B cell (primary cell): ENCODE measurements around the gene PTPRG. TPM values are rescaled to one million over a fixed set of nuclear protein-coding genes. Genes with fewer than 3 reads are reported as not detected.

Source experiments
- ATAC-seq: fragments of 200-7000 bp; cut with Tn5 transposase; one replicate; pipeline ENCODE4 v1.10.0; 2021; ENCODE audit warnings: low read depth, mild to moderate bottlenecking, moderate number of reproducible peaks, moderate library complexity
- CTCF ChIA-PET: fragments of 350-600 bp; sonication (Branson Sonifier 250); formaldehyde crosslinking; loops from one replicate; lab custom pipeline; 2021; ENCODE audit warnings: antibody characterized with exemption, inconsistent platforms; lab: Charles Lee
- POLR2A ChIA-PET: fragments of 350-600 bp; sonication (Branson Sonifier 250); formaldehyde crosslinking; loops from one replicate; lab custom pipeline; 2021; ENCODE audit warnings: antibody characterized with exemption; lab: Charles Lee
- DNase-seq: peaks from one replicate; pipeline ENCODE4 v3.0.0; 2013
- H2AFZ ChIP-seq: 2 replicates; pipeline ENCODE4 v1.6.1; 2012; ENCODE audit warnings: mild to moderate bottlenecking, low read depth, low read length; ENCODE audit not compliant: insufficient read depth, poor library complexity, severe bottlenecking
- H3K27ac ChIP-seq, 2 donors: 1 replicate in 1 of 2; 2 replicates in 1 of 2; pipeline ENCODE4 v1.5.1; 2012 to 2013; ENCODE audit warnings: low read length in 2 of 2, mild to moderate bottlenecking in 2 of 2, moderate library complexity in 1 of 2
- H3K27me3 ChIP-seq, 4 experiments: fragments of 200-600 bp in 1 of 4; sonication (generic) in 1 of 4; replicated peaks in 1 of 4; 1 replicate in 2 of 4; 2 replicates in 2 of 4; pipeline versions ENCODE4 v1.6.1 to v1.7.0; 2013 to 2016; ENCODE audit warnings: low read length in 3 of 4, mild to moderate bottlenecking in 2 of 4, mixed read lengths in 1 of 4, moderate library complexity in 1 of 4; ENCODE audit not compliant: insufficient read depth in 4 of 4, control insufficient read depth in 3 of 4; ENCODE audit errors: control extremely low read depth in 1 of 4
- H3K36me3 ChIP-seq, 2 experiments: replicated peaks in 1 of 2; 1 replicate in 1 of 2; 2 replicates in 1 of 2; pipeline versions ENCODE4 v1.6.1 to v1.7.1; 2013; ENCODE audit warnings: low read length in 1 of 2; ENCODE audit not compliant: insufficient read depth in 2 of 2, control insufficient read depth in 1 of 2; ENCODE audit errors: control extremely low read depth in 1 of 2, extremely low read depth in 1 of 2
- H3K4me1 ChIP-seq, 2 donors: fragments of 200-600 bp in 1 of 2; sonication (generic) in 1 of 2; 1 replicate in 1 of 2; 2 replicates in 1 of 2; pipeline versions ENCODE4 v1.5.1 to v1.6.1; 2013 to 2017; ENCODE audit warnings: low read length in 2 of 2; ENCODE audit not compliant: control insufficient read depth in 2 of 2, insufficient read depth in 2 of 2
- H3K4me2 ChIP-seq: replicated peaks from 2 replicates; pipeline ENCODE3; 2012; ENCODE audit warnings: mild to moderate bottlenecking, low read depth, low read length; ENCODE audit not compliant: poor library complexity, severe bottlenecking
- H3K4me3 ChIP-seq, 5 experiments: fragments of 200-600 bp in 1 of 5; sonication (generic) in 1 of 5; 1 replicate in 3 of 5; 2 replicates in 2 of 5; pipeline versions ENCODE4 v1.5.1 to v1.7.0; 2011 to 2016; ENCODE audit warnings: low read length in 4 of 5, mild to moderate bottlenecking in 4 of 5, low read depth in 2 of 5, control low read depth in 1 of 5, moderate library complexity in 1 of 5; ENCODE audit not compliant: insufficient read depth in 1 of 5; ENCODE audit errors: control extremely low read depth in 1 of 5, extremely low read depth in 1 of 5
- H3K79me2 ChIP-seq: fragments of 200-600 bp; sonication (generic); one replicate; pipeline ENCODE4 v1.6.0; 2016; ENCODE audit warnings: low read length; ENCODE audit not compliant: control insufficient read depth, insufficient read depth
- H3K9ac ChIP-seq: fragments of 200-600 bp; sonication (generic); 2 replicates; pipeline ENCODE4 v1.6.1; 2017; ENCODE audit warnings: mild to moderate bottlenecking, low read length, moderate library complexity
- H3K9me3 ChIP-seq, 3 donors: one replicate each; pipeline versions ENCODE4 v1.6.1 to v1.7.1; 2013; ENCODE audit warnings: low read length in 2 of 3; ENCODE audit not compliant: control insufficient read depth in 2 of 3, insufficient read depth in 1 of 3; ENCODE audit errors: control extremely low read depth in 1 of 3
- H4K20me1 ChIP-seq: 2 replicates; pipeline ENCODE4 v1.6.0; 2012; ENCODE audit warnings: mild to moderate bottlenecking, low read length; ENCODE audit not compliant: insufficient read depth, control insufficient read depth, poor library complexity, severe bottlenecking
- H3K27ac Mint-ChIP-seq: one replicate; pipeline ENCODE4 v1.8.0; 2021; ENCODE audit warnings: mixed read lengths
- H3K27me3 Mint-ChIP-seq: one replicate; pipeline ENCODE4 v1.8.0; 2021; ENCODE audit warnings: mixed read lengths
- H3K4me1 Mint-ChIP-seq: one replicate; pipeline ENCODE4 v1.8.0; 2021; ENCODE audit warnings: mixed read lengths
- H3K4me3 Mint-ChIP-seq: one replicate; pipeline ENCODE4 v1.8.0; 2021; ENCODE audit warnings: mixed read lengths
- H3K9me3 Mint-ChIP-seq: one replicate; pipeline ENCODE4 v1.8.0; 2022; ENCODE audit warnings: mixed read lengths; ENCODE audit not compliant: insufficient read depth
- EZH2 ChIP-seq: IDR thresholded peaks from 2 replicates; pipeline ENCODE4 v1.6.1; 2012; ENCODE audit warnings: borderline replicate concordance, low read depth, mild to moderate bottlenecking, moderate library complexity, low read length; ENCODE audit not compliant: insufficient read depth, poor library complexity, severe bottlenecking
- WGBS: methylation state at CpG from one replicate; pipeline ENCODE4 v1.1.5; 2013; ENCODE audit warnings: missing lambda C conversion rate; ENCODE audit not compliant: insufficient coverage; 5-methylcytosine and 5-hydroxymethylcytosine counted together
- intact Hi-C: fragments of 100-400 bp; cut with micrococcal nuclease; formaldehyde crosslinking; loops from one replicate; pipeline ENCODE4 v1.10.0; 2022
- polyA plus RNA-seq: library from polyadenylated mRNA; depleted of rRNA; stranded (reverse); fragments of >200 nt; gene quantifications from 2 replicates; pipeline ENCODE4 v1.2.3, GENCODE V29; 2012
- total RNA-seq, 2 donors: library from RNA; stranded (reverse); fragments of 120-200 nt in 1 of 2; gene quantifications; 1 replicate in 1 of 2; 2 replicates in 1 of 2; pipeline versions ENCODE4 v1.2.3 to v1.2.4, GENCODE V29; 2013 to 2022
- TF ChIP-seq, protein P1 (sequence below): fragments of 200-600 bp; IDR thresholded peaks from one replicate; pipeline ENCODE4 v1.8.0; 2022; ENCODE audit warnings: antibody characterized with exemption, mild to moderate bottlenecking

PTPRG gene
- total and polyA plus RNA-seq, 2 donors (not counting 1 experiment from before 2014, with no cell fraction given): 0.12 to 1.3 TPM

DNA sequence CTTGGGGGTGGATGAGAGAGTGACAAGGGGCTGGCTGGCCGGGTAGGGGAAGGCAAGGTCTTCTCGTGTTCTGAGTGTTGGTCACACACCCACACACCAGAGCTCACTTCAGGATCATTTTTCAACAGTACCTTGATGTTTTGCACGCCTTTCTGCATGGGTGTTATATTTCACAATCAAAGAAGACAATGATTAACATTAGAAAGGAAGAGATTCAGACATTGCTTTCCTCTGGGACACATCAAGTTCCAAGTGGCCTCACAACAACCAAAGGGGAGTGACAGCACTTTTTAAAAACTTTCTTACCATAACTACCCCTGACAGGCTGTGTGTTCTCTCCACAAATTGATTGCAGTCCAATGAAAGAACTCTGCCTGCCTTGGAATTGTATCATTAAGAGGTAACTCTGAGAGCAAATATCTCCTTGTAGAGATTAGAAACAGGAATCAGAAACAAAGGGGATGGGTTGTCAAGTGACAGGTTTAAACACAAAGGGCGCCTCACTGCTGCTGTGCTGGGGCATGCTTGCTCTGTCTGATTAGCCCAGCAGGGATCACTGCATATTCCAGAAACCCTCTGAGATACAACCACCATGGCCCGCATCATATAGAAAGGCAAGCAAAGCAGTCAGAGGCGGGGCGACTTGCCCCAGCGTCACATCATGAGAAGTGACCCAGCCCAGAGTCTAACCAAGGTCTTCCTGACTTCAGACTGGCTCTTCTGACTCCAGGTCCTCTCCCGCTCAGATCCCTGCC lies 581.1 kb downstream of the PTPRG start:
- intact Hi-C loops: no loop called here
- H3K36me3 ChIP-seq: no peaks in the 10 kb centered on the region
- H3K9ac ChIP-seq: no peak overlapping the region
- no peaks in the 10 kb centered on the region for H3K27me3 Mint-ChIP-seq
- H3K4me2 ChIP-seq: no peak overlapping the region
- no peaks in the 10 kb centered on the region for H3K4me1 ChIP-seq
- H3K4me3 ChIP-seq: no peak overlapping the region
- WGBS: 99% methylated on average over 5 of the region's 9 CpGs
- H3K79me2 ChIP-seq: no peaks in the 10 kb centered on the region
- H3K4me3 Mint-ChIP-seq: no peak overlapping the region
- CTCF ChIA-PET: no interaction called here
- H4K20me1 ChIP-seq: no peaks in the 10 kb centered on the region
- no peak for DNase-seq
- H3K27ac ChIP-seq: no peak overlapping the region
- H3K4me1 Mint-ChIP-seq: no peaks in the 10 kb centered on the region
- no peak overlapping the region for H2AFZ ChIP-seq
- no peaks in the 10 kb centered on the region for H3K9me3 ChIP-seq
- no peaks in the 10 kb centered on the region for H3K9me3 Mint-ChIP-seq
- TF ChIP-seq, protein P1, sequence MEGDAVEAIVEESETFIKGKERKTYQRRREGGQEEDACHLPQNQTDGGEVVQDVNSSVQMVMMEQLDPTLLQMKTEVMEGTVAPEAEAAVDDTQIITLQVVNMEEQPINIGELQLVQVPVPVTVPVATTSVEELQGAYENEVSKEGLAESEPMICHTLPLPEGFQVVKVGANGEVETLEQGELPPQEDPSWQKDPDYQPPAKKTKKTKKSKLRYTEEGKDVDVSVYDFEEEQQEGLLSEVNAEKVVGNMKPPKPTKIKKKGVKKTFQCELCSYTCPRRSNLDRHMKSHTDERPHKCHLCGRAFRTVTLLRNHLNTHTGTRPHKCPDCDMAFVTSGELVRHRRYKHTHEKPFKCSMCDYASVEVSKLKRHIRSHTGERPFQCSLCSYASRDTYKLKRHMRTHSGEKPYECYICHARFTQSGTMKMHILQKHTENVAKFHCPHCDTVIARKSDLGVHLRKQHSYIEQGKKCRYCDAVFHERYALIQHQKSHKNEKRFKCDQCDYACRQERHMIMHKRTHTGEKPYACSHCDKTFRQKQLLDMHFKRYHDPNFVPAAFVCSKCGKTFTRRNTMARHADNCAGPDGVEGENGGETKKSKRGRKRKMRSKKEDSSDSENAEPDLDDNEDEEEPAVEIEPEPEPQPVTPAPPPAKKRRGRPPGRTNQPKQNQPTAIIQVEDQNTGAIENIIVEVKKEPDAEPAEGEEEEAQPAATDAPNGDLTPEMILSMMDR: no peak
- no peak for TF ChIP-seq EZH2
- no peaks in the 10 kb centered on the region for H3K27me3 ChIP-seq
- no peak for ATAC-seq
- POLR2A ChIA-PET: no interaction called here
- no peak overlapping the region for H3K27ac Mint-ChIP-seq

DNA sequence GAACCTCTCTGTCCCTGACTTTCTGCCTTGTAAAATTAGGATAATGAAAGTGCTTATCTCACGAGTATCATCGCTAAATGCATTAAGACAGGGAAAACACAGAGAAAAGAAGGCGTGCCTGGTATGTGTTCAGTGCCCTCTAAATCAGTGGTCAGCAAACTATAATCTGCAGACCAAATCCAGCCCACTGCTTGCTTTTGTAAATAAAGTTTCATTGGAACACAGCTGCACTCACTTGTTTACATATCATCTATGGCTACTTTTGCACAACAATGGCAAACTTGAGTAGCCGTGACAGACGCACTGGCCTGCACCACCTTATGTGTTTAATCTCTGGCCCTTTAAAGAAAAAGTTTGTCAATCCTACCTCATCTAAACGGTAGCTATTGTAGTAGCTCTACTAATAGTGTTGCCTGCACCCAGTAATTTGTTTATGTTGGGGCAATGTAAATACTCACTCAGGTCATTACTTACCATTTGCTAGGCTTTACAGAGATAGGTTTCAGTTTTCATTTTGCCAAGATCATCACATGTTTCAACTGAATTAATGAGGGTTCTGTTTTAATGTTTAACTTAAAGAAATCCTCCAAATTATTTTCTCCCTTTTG lies 582.6 kb downstream of the PTPRG start:
- 100% methylated on average over 3 of the region's 6 CpGs for WGBS
- Histone ChIP-seq H4K20me1 (no peaks in the 10 kb centered on the region), H3K4me1 (no peaks in the 10 kb centered on the region), H2AFZ (no peak overlapping the region), H3K79me2 (no peaks in the 10 kb centered on the region), H3K4me3 (no peak overlapping the region), H3K27ac (no peak overlapping the region), H3K4me2 (no peak overlapping the region), H3K27me3 (no peaks in the 10 kb centered on the region), H3K9me3 (no peaks in the 10 kb centered on the region), H3K9ac (no peak overlapping the region), H3K36me3 (no peaks in the 10 kb centered on the region)
- DNase-seq (no peak), ATAC-seq (no peak)
- Mint-ChIP-seq H3K9me3 (no peaks in the 10 kb centered on the region), H3K27me3 (no peaks in the 10 kb centered on the region), H3K4me3 (no peak overlapping the region), H3K27ac (no peak overlapping the region), H3K4me1 (no peaks in the 10 kb centered on the region)
- intact Hi-C loops: no loop called here
- ChIA-PET CTCF (no interaction called here), POLR2A (no interaction called here)
- TF ChIP-seq EZH2: no peak
- TF ChIP-seq, protein P1: no peak
